ENCODE measurements around the gene SERTAD1.

The SERTAD1 gene

DNA sequence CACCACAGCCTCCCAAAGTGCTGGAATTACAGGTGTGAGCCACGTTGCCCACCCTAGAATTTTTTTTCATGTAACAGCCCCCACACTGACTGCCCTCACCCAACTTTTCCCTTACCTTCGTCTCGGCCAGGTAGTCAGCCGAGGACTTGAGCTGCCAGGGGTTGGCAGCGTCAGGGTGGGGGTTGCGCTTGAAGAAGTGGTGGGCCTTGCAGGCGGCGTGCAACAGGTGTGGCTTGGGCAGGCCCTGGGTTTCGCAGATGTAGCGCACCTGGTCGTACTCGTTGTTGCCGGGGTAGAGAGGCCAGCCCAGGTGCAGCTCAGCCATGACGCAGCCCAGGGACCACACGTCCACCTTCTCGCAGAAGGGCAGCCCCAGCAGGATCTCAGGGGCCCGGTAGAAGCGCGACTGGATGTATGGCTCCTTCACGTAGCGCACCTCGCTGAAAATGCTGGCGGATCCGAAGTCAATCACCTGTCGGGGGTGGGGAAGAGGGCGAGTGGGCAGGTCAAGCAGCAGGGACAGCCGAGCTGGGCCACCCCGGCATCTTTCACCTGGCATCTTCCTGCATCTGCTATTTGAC lies 42.0 kb downstream of the SERTAD1 start:
- FAIRE-seq (no peak), DNase-seq (ENCODE audit: insufficient read length, low spot score) (no peak)

DNA sequence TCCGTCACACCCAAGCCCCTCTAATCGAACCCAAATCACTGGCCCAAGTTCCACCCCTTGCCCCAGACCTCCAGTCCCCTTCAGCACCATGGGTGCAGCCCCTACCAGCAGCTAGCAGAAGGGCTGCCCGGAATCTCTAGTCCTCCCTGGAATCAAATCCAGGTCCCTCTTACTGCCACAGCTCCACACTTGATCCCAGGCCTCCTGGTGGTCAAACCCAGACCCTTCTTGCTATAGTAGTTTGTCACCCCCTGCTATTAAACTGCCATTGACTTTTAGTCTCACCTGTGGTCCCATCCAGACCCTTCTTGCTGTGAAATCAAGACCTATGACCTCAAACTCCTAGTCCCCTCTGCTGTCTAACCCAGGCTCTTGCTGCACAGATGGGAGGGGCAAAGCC lies 44.5 kb downstream of the SERTAD1 start:
- no peak for DNase-seq (ENCODE audit: insufficient read length, low spot score)
- no peak for FAIRE-seq

DNA sequence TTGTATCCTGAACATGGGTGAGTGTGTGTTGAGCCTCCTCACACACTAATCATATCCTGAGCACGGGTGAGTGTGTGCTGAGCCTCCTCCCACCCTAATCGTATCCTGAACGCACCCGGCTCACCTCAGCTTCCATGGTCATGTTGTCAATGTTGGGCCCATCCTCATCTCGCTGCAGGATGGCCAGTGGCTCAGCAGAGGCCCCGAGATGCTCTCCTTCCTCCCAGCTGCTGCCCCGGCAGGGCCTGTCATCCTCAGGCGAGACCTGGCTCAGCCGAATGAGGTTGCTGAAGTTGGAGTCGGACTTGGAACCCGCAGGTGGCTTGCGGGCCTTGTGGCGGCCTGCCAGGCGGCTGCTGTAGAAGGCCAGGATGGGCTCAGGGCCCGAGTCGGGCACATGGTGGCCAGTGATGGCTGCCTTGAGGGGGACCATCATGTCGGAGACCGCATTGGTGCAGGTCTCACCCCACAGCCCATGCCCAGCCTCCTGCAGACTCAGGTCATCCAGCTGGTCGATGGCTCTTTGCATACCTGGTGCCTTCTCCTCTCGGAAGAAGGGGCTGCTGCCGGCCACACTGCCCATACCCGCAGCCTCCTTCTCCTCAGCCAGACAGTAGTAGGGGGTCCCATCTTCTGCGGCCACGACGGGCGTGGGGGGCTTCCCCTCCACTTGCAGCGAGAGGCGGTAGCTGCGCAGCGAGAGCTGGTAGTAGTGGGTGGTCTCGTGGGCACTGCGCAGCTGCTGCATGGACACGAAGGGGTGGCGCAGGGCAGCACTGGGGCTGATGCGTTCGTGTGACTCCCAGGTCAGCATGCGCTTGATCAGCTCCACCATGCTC lies 45.4 kb downstream of the SERTAD1 start:
- FAIRE-seq: no peak
- DNase-seq (ENCODE audit: insufficient read length, low spot score): no peak

DNA sequence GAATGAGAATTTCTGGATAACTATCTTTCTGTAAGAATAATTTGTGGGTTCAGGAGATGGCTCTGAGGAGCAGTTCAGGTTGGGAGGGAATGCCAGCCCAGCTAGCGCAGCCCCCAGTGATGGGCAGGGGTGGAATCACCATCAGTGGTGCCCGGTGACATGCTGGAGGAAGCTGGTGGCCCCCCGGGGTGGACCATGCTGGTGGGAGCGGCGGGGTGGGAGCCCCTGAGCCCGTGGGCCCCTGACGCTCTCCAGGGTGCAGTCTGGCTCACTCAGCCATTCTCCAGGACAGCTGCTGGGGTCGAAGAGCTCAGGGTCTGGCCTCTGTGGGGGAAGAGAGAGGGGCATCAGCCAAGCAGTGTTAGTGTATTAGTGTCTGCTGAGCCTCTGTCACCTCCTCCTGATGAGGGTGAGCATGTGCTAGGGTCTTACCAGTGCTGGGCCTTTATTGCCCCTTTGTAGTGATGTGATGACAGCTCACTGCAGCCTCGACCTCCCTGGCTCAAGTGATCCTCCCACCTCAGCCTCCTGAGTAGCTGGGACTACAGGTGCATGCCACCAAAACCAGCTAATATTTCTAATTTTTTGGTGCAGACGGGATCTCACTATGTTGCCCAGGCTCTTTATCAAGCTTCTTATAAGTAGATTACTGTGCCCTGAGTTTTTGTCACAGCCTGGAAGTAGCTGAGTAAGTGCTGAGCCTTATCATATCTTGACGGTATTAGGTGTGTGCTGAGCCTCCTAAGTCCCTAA lies 46.2 kb downstream of the SERTAD1 start:
- DNase-seq (ENCODE audit: insufficient read length, low spot score) (no peak), FAIRE-seq (no peak)

DNA sequence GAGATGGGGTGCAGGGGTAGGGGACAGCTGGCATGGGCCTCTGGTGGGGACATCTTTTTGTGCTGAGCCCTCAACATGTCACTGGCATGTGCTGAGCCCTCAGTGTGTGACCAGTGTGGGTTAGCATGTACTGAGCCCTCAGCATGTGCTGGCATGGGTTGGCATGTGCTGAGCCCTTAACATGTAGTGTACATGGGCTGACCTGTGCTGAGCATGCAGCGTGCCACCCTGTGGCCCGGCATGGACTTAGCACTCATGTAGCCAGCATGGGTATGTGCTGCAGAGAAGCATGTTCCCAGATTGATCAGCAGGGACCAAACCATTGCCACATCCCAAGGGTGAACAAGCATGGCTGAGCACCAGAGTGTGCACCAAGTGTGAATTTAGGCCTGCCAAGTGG lies 47.3 kb downstream of the SERTAD1 start:
- FAIRE-seq: no peak

DNA sequence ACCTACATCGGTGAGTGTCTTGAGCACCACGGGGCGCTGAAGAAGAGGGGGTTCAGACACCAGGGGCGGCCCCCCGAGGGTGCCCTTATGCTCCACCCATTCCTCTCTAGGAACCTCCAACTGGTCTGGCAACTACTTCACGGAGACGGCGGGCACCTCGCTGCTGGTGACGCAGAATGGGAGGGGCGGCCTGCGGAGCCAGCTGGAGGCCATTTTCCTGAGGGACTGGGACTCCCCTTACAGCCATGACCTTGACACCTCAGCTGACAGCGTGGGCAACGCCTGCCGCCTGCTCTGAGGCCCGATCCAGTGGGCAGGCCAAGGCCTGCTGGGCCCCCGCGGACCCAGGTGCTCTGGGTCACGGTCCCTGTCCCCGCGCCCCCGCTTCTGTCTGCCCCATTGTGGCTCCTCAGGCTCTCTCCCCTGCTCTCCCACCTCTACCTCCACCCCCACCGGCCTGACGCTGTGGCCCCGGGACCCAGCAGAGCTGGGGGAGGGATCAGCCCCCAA lies 47.9 kb downstream of the SERTAD1 start:
- DNase-seq (ENCODE audit: insufficient read length, low spot score) (no peak), FAIRE-seq (no peak)

More for the DNA sequence above, 47.3 kb downstream of the SERTAD1 start:
- DNase-seq (ENCODE audit: insufficient read length, low spot score): no peak

DNA sequence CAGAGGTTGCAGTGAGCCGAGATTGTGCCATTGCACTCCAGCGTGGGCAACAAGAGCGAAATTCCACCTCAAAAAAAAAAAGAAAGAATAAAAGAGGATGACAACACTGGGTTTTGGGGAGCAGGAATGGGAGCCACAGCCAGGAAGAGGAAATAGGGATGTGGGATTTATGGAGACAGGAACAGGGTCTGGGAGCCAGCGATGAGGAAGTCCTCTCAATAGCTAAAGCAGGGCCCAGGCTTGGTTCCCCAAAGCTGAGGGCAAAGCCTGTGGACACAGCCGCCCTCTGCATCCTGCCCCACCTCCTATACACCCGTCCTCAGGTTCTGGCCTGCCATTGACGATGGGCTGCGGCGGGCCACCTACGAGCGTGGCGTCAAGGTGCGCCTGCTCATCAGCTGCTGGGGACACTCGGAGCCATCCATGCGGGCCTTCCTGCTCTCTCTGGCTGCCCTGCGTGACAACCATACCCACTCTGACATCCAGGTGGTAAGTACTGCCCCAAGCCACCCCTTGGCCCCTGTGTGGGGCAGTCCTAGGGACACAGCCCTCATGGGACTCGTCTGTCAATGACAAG lies 49.4 kb downstream of the SERTAD1 start:
- FAIRE-seq: no peak
- DNase-seq (ENCODE audit: insufficient read length, low spot score): no peak

DNA sequence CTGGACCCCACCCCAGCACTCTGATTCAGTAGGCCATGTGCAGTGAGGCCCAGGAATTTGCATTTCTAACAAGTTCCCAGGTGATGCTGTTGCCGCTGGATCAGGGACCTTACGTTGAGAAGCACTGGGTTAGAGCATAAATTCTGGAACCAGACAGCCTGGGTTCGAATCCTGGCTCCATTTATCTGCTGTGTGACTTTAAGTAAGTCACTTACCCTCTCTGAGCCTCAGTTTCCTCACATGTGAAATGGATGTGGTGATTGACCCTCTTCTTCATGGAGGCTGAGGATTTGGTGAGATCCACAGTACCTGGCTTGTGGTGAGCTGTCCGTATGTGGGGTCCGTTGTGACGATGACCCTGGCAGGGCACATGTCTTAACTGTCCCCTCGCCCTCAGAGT lies 51.7 kb downstream of the SERTAD1 start:
- no peak for FAIRE-seq
- DNase-seq (ENCODE audit: insufficient read length, low spot score): no peak

DNA sequence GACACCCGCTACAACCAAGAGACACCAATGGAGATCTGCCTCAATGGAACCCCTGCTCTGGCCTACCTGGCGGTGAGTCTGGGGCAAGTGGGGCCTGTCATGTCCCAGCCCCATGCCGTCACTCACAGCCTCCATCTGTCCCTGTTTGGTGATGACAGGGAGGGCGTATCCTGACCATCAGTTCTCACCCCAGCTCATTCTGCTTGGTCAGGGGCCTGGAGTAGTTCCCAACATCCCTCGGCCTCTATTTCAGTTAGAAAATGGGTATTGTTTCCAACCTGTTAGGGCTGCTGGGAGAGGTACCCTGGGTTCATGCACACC lies 54.0 kb downstream of the SERTAD1 start:
- FAIRE-seq (no peak), DNase-seq (ENCODE audit: insufficient read length, low spot score) (no peak)

Measured in HTR-8/SVneo (cell line).